LNCaP clone FGC (cell line): ENCODE data around the gene HADHB.

ENCODE experiments used
- DNase-seq: peaks from one replicate; pipeline ENCODE4 v3.0.0-alpha.2; 2011; ENCODE audit warnings: low read depth
- H3K4me3 ChIP-seq: 2 replicates; pipeline ENCODE4 v1.5.1; 2011; ENCODE audit warnings: mild to moderate bottlenecking, low read depth, low read length, control low read depth
- TF ChIP-seq, protein P1 (sequence below): IDR thresholded peaks from 2 replicates; pipeline ENCODE4 v1.5.1; 2012; ENCODE audit warnings: mild to moderate bottlenecking; ENCODE audit not compliant: control insufficient read depth, insufficient read depth; ENCODE audit errors: extremely low read depth

The HADHB gene

DNA sequence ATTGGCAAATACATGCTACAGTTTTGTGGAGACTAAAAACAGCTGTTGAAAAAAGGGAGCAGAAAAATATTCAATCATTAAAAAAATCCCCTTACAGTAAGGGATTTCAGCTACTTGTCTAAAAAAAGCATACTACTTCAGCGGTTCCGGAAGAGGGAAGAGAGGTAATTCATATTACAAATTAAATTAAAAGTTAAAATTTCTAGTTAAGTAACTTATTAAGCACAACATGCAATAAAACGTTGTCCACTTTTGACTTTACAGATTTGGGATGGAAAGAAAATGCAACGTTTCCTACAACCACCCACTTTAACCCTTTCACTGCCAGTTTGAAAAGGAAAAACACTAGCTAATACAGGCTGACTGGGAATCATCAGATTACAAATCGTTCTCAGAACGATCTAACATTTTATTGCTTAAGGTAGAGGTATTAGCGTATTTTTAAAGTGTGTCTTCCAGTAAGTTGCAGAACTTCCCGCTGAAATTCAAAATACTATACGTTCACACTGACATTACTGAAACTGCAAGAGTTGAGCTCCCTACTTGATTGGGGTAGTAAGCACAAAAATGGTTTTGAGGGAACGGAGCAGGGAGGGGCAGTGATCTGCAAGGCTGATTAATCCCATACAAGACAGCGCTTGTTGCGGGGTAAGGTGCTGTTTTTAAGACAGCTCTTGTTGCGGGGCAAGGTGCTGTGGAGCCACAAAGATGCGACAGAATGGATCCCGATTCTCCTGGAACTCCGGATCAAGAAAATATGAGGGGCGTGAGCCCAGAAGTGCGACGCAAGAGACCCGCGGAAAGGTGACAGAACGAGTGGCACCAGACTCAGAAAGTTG, 1.1 kb upstream of the HADHB start:
- DNase-seq: no peak
- TF ChIP-seq, protein P1, sequence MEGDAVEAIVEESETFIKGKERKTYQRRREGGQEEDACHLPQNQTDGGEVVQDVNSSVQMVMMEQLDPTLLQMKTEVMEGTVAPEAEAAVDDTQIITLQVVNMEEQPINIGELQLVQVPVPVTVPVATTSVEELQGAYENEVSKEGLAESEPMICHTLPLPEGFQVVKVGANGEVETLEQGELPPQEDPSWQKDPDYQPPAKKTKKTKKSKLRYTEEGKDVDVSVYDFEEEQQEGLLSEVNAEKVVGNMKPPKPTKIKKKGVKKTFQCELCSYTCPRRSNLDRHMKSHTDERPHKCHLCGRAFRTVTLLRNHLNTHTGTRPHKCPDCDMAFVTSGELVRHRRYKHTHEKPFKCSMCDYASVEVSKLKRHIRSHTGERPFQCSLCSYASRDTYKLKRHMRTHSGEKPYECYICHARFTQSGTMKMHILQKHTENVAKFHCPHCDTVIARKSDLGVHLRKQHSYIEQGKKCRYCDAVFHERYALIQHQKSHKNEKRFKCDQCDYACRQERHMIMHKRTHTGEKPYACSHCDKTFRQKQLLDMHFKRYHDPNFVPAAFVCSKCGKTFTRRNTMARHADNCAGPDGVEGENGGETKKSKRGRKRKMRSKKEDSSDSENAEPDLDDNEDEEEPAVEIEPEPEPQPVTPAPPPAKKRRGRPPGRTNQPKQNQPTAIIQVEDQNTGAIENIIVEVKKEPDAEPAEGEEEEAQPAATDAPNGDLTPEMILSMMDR: no peak
- H3K4me3 ChIP-seq: peak overlapping the region; percentile 98

DNA sequence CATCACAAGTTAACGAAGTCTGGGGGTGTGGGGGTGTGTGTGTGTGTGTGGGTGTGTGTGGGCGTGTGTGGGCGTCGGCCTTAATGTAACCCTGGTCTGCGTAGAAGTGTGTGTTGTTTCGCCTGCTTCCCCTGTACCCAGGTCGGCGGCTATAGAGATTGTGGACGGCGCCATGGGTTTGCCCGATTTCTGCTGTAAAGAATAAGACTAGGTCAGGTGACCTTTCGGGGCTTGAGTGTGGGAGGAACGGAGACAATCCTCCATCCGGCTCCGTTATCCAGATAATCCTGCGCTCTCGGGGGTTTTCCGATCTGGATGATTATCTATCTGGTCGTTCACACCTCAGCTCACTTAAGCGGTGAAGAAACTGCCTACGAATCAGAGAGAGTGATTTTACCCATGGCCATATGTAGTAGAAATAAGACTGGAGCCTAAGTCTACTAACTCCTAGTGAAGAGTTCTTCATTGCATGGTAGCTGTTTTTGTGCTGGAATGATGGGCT, 543 bp downstream of the HADHB start:
- TF ChIP-seq, protein P1: no peak
- peak overlapping the region; percentile 98 for H3K4me3 ChIP-seq
- no peak for DNase-seq

DNA sequence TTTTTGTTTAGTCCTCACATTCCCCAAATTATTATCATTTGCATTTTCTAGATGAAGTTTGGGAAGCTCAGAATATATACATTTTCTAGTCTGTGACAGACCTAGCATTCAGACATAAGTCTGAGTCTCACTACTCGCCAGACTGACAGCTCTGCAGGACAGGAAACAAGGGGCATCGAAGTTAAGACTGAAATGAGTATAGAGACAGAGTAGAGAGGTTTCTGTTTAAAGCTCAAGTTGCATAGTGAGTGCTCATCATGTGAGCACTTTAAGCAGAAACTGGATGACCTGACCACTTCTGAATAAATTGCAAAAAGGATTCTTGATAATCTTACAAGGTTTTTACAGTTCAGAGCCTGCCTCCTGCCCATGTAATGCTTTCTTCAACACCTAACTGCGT, 1.1 kb downstream of the HADHB start:
- H3K4me3 ChIP-seq: peak overlapping the region; percentile 98
- no peak for DNase-seq
- TF ChIP-seq, protein P1: no peak

DNA sequence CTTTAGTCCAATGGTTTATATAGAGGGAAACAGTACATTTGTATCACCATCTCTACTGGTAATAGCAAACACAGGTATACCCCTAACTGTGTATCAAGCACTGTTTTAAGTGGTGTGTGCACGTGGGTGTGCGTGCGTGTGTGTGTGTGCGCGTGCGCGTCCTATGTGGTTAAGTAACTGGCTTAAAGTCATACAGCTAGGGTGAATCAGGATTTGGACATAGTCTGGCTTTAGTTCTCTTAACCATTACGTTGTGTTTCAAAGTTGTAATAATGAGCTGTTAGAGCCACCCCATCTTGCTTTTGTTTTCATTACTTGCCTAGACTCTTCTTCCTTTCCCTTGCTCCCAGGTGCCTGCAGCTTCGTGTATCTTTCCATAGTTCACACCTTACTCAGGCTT, 2.1 kb downstream of the HADHB start:
- no peak for DNase-seq
- H3K4me3 ChIP-seq: peak overlapping the region; percentile 98

DNA sequence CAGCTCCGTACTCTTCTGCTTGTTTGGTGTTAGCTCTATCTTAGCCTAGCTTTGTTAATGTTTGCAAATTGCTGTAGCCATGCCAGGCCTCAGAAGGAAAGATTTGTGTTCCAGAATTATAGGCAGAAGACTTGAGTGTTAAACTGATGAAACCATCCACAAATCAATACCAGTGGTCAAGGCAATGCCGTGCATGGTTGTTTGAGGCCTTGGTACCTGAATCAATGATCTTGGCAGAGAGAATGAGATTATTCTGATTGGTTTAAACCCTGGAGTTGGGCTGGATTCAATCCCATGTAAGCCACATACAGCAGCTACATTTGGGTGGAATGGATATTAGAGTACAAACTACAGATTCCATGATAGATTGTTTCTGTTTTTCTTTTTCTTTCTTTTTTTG, 4.9 kb downstream of the HADHB start:
- TF ChIP-seq, protein P1: no peak
- no peak overlapping the region for H3K4me3 ChIP-seq
- no peak for DNase-seq

More for the DNA sequence above, 2.1 kb downstream of the HADHB start:
- TF ChIP-seq, protein P1: no peak

DNA sequence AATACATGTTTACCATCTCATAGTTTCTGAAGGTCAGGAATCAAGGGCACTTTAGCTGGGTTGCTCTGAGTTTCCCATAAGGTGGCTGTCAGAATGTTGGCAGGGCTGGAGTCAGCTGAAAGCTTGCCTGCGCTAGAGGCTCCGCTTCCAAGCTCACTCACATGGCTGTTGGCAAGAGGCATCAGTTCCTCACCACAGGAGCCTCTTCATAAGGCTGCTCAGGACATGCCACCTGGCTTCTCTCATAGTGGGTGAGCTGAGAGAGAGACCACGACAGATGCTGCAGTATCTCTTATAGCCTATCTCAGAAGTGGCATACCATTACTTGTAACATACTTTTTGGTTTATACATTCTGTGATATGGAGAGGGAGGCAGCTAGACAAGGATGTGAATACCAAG, 7.2 kb downstream of the HADHB start:
- no peak for DNase-seq

More for the DNA sequence above, 7.2 kb downstream of the HADHB start:
- no peak overlapping the region for H3K4me3 ChIP-seq
- TF ChIP-seq, protein P1: no peak
